Fibroblast of lung (primary cell): ENCODE data around the gene SLC6A16. TPM values are rescaled to one million over a fixed set of nuclear protein-coding genes. Genes with fewer than 3 reads are reported as not detected.
"Not testable (repeated sequence)": the region's sequence is repeated elsewhere in the genome, so short reads cannot be mapped to it uniquely, and the experiment has no call there.

ENCODE experiments used
- DNase-seq, 2 donors: peaks; one replicate each; pipeline versions ENCODE4 v3.0.0 to v3.0.0-alpha.2; 2010; ENCODE audit warnings: low read depth in 2 of 2
- H2AFZ ChIP-seq: 2 replicates; pipeline ENCODE4 v1.5.1; 2012; ENCODE audit warnings: low read length, control low read depth, inconsistent platforms
- H3K27ac ChIP-seq: 2 replicates; pipeline ENCODE4 v1.5.1; 2011; ENCODE audit warnings: low read length, control low read depth; ENCODE audit not compliant: insufficient read depth
- H3K27me3 ChIP-seq: 2 replicates; pipeline ENCODE4 v1.5.1; 2011; ENCODE audit warnings: mild to moderate bottlenecking, low read length; ENCODE audit not compliant: control insufficient read depth, insufficient read depth
- H3K36me3 ChIP-seq: 2 replicates; pipeline ENCODE4 v1.5.1; 2011; ENCODE audit warnings: low read length; ENCODE audit not compliant: control insufficient read depth, insufficient read depth
- H3K4me1 ChIP-seq: 2 replicates; pipeline ENCODE4 v1.5.1; 2011; ENCODE audit warnings: low read length; ENCODE audit not compliant: control insufficient read depth, insufficient read depth; ENCODE audit errors: extremely low read depth
- H3K4me2 ChIP-seq: 2 replicates; pipeline ENCODE4 v1.5.1; 2011; ENCODE audit warnings: low read length, control low read depth; ENCODE audit not compliant: insufficient read depth; ENCODE audit errors: extremely low read depth
- H3K4me3 ChIP-seq, 4 experiments: fragments of 200-600 bp in 1 of 4; sonication (generic) in 1 of 4; replicated peaks in 1 of 4; 2 replicates each; pipeline ENCODE4 v1.5.1; 2011 to 2016; ENCODE audit warnings: low read length in 4 of 4, low read depth in 3 of 4, mild to moderate bottlenecking in 3 of 4, control low read depth in 2 of 4, inconsistent platforms in 1 of 4, mixed read lengths in 1 of 4; ENCODE audit not compliant: insufficient read depth in 1 of 4; ENCODE audit errors: control extremely low read depth in 1 of 4
- H3K79me2 ChIP-seq: 2 replicates; pipeline ENCODE4 v1.5.1; 2012; ENCODE audit warnings: mild to moderate bottlenecking, low read length, inconsistent platforms; ENCODE audit not compliant: control insufficient read depth, insufficient read depth
- H3K9ac ChIP-seq: 2 replicates; pipeline ENCODE4 v1.5.1; 2011; ENCODE audit warnings: mild to moderate bottlenecking, low read length, control low read depth; ENCODE audit not compliant: insufficient read depth
- H3K9me3 ChIP-seq: 2 replicates; pipeline ENCODE4 v1.5.1; 2012; ENCODE audit warnings: low read depth, low read length; ENCODE audit not compliant: control insufficient read depth, insufficient read depth
- H4K20me1 ChIP-seq: 2 replicates; pipeline ENCODE4 v1.5.1; 2011; ENCODE audit warnings: low read length; ENCODE audit not compliant: control insufficient read depth, insufficient read depth; ENCODE audit errors: extremely low read depth
- CTCF ChIP-seq, 2 donors: IDR thresholded peaks in 1 of 2; conservative IDR thresholded peaks in 1 of 2; 1 replicate in 1 of 2; 2 replicates in 1 of 2; pipeline ENCODE4 v1.5.1; 2011 to 2012; ENCODE audit warnings: low read length in 2 of 2, control low read depth in 1 of 2, inconsistent platforms in 1 of 2, low read depth in 1 of 2, mild to moderate bottlenecking in 1 of 2
- EZH2 ChIP-seq: IDR thresholded peaks from 2 replicates; pipeline ENCODE4 v1.5.1; 2012; ENCODE audit warnings: low read length, control low read depth, mild to moderate bottlenecking; ENCODE audit errors: missing control alignments
- polyA plus RNA-seq, 2 donors: library from polyadenylated mRNA; depleted of rRNA in 1 of 2; stranded (reverse) in 1 of 2; unstranded in 1 of 2; fragments of >200 nt; gene quantifications; 2 replicates each; pipeline ENCODE4 v1.2.1, GENCODE V29; 2011 to 2012; ENCODE audit warnings: missing spikeins in 1 of 2
- total RNA-seq: library from RNA; depleted of rRNA; stranded (reverse); fragments of >200 nt; gene quantifications from 2 replicates; pipeline ENCODE4 v1.2.1, GENCODE V29; 2014

SLC6A16 gene
- total and polyA plus RNA-seq, 2 donors (not counting 1 experiment from before 2014, with no cell fraction given): under 0.01 to 0.62 TPM

GRCh38 chr19:49327878-49328544, 3.0 kb upstream of the SLC6A16 start:
- DNase-seq: peak; percentile 10 to 20
- TF ChIP-seq CTCF (conservative IDR thresholded peaks at IDR 0.05 in 1 of 2, IDR thresholded peaks at IDR 0.05 in 1 of 2; ENCODE audit: low read depth in 1 of 2, low read length in 2 of 2): peak; percentile 52 to 69
- no peak for TF ChIP-seq EZH2
- Histone ChIP-seq H4K20me1 (no peaks in the 10 kb centered on the region), H2AFZ (no peak overlapping the region), H3K4me3 (no peak overlapping the region), H3K27ac (no peak overlapping the region), H3K27me3 (no peaks in the 10 kb centered on the region), H3K36me3 (no peaks in the 10 kb centered on the region), H3K4me2 (no peak overlapping the region), H3K79me2 (no peaks in the 10 kb centered on the region), H3K9ac (no peak overlapping the region), H3K4me1 (no peaks in the 10 kb centered on the region), H3K9me3 (no peaks in the 10 kb centered on the region)

DNA sequence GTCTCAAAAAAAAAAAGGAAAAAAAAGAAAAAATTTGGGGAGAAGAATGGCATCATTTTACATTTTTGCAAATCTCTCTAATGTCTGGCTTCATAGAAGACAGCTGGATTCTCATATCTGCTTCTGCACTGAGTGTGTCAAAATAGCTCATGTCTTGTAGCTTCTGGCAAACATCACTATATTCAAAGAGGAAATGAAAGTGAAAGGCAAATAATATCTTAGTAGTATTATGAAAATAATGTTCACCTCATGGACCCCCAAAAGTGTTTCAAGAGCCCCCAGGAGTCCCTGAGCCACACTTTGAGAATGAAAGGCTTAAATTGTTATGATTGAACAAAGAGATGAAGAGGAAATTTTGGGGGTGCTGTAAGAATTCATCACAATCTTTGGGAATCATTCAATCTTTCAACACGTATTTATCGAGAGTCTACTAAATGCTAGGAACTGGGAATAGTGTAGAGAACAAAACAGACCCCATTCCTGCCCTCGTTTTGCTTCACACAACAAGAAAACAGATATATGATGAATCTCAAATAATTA, 1.2 kb upstream of the SLC6A16 start:
- Histone ChIP-seq H3K4me2 (no peak overlapping the region), H3K9ac (no peak overlapping the region), H3K27me3 (no peaks in the 10 kb centered on the region), H2AFZ (no peak overlapping the region), H3K27ac (no peak overlapping the region), H3K9me3 (no peaks in the 10 kb centered on the region), H3K4me3 (no peak overlapping the region), H4K20me1 (no peaks in the 10 kb centered on the region), H3K79me2 (no peaks in the 10 kb centered on the region), H3K4me1 (no peaks in the 10 kb centered on the region), H3K36me3 (no peaks in the 10 kb centered on the region)
- TF ChIP-seq CTCF (conservative IDR thresholded peaks at IDR 0.05 in 1 of 2, IDR thresholded peaks at IDR 0.05 in 1 of 2; ENCODE audit: low read depth in 1 of 2, low read length in 2 of 2) (no peak), EZH2 (no peak)
- DNase-seq: no peak

DNA sequence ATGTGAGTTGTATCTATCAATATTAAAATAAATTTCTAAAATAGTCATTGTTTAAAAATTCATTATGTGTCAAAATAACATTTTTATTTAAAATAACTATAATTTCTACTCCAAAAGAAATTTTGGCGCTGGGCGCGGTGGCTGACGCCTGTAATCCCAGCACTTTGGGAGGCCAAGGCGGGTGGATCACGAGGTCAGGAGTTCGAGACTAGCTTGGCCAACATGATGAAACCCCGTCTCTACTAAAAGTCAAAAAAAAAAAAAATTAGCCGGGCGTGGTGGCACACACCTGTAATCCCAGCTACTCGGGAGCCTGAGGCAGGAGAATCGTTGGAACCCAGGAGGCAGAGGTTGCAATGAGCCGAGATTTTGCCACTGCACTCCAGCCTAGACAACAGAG, 765 bp upstream of the SLC6A16 start:
- H3K36me3 ChIP-seq, H3K4me1 ChIP-seq, H3K9ac ChIP-seq, H3K27me3 ChIP-seq, H3K79me2 ChIP-seq, DNase-seq, H4K20me1 ChIP-seq, H3K9me3 ChIP-seq, H3K27ac ChIP-seq, H2AFZ ChIP-seq, H3K4me2 ChIP-seq, H3K4me3 ChIP-seq: not testable (repeated sequence)
